GM12878 (cell line): ENCODE measurements around the gene TGFB1I1. TPM values are rescaled to one million over a fixed set of nuclear protein-coding genes. Genes with fewer than 3 reads are reported as not detected.

Experiments used
- EP300 ChIP-seq, 2 experiments: fragments of 150-350 bp in 1 of 2; IDR thresholded peaks; 2 replicates each; pipeline ENCODE4 v1.6.1; 2011 to 2012; ENCODE audit warnings: low read depth in 2 of 2, low read length in 2 of 2, borderline replicate concordance in 1 of 2, improper control_type of control experiment in 1 of 2, inconsistent platforms in 1 of 2; ENCODE audit not compliant: control insufficient read depth in 1 of 2
- PML ChIP-seq: IDR thresholded peaks from 2 replicates; pipeline ENCODE4 v1.6.1; 2012; ENCODE audit warnings: low read length, inconsistent platforms
- TARDBP ChIP-seq: IDR thresholded peaks from 2 replicates; pipeline ENCODE4 v1.6.1; 2016; ENCODE audit warnings: borderline replicate concordance
- ZNF384 ChIP-seq: IDR thresholded peaks from 2 replicates; pipeline ENCODE4 v1.6.1; 2012; ENCODE audit warnings: low read depth, mild to moderate bottlenecking, low read length, improper control_type of control experiment, borderline replicate concordance
- ZNF622 ChIP-seq: fragments of 450-650 bp; IDR thresholded peaks from 2 replicates; pipeline ENCODE4 v1.6.1; 2017; ENCODE audit warnings: mild to moderate bottlenecking, inconsistent platforms
- polyA plus RNA-seq, 11 experiments: library from polyadenylated mRNA; depleted of rRNA in 4 of 11; unstranded in 6 of 11; stranded (reverse) in 5 of 11; fragments of >200 nt; fragmentation: Nextera tagmentation in 4 of 11; fragmentation: Illumina TruSeq in 1 of 11; extraction: Ambion mirVana in 4 of 11; extraction: Trizol in 1 of 11; gene quantifications; 1 replicate in 1 of 11; 2 replicates in 10 of 11; pipeline versions ENCODE4 v1.2.1 to v1.2.3, GENCODE V29; 2011 to 2016; ENCODE audit warnings: inconsistent platforms in 2 of 11, missing spikeins in 2 of 11, low read depth in 1 of 11
- total RNA-seq, 4 experiments: library from RNA; depleted of rRNA in 3 of 4; stranded (reverse); fragments of >200 nt in 3 of 4; fragmentation: Illumina TruSeq in 1 of 4; extraction: Trizol in 1 of 4; gene quantifications; 2 replicates each; pipeline versions ENCODE4 v1.2.1 to v1.2.3, GENCODE V29; 2013 to 2021
- TF ChIP-seq, protein P1 (sequence below): fragments of 450-650 bp; IDR thresholded peaks from 2 replicates; pipeline ENCODE4 v1.6.1; 2014; ENCODE audit warnings: mild to moderate bottlenecking
- TF ChIP-seq, protein P2 (sequence below): IDR thresholded peaks from 2 replicates; pipeline ENCODE4 v1.6.1; 2012; ENCODE audit warnings: improper control_type of control experiment, low read depth, low read length; ENCODE audit not compliant: insufficient replicate concordance
- TF ChIP-seq, protein P3 (sequence below): fragments of 450-650 bp; IDR thresholded peaks from 2 replicates; pipeline ENCODE4 v1.6.1; 2017; ENCODE audit warnings: mild to moderate bottlenecking, low read depth, inconsistent platforms; ENCODE audit not compliant: poor library complexity, severe bottlenecking
- TF ChIP-seq, protein P4 (sequence below): IDR thresholded peaks from 2 replicates; pipeline ENCODE4 v1.6.1; 2011; ENCODE audit warnings: low read depth, low read length, improper control_type of control experiment, borderline replicate concordance

The TGFB1I1 gene
- total and polyA plus RNA-seq, 10 of the 15 experiments (the other 5 are each of a cell fraction or from before 2014, with no cell fraction given), result 0.13 to 2.3 (median 0.41) TPM; not detected in 2

DNA sequence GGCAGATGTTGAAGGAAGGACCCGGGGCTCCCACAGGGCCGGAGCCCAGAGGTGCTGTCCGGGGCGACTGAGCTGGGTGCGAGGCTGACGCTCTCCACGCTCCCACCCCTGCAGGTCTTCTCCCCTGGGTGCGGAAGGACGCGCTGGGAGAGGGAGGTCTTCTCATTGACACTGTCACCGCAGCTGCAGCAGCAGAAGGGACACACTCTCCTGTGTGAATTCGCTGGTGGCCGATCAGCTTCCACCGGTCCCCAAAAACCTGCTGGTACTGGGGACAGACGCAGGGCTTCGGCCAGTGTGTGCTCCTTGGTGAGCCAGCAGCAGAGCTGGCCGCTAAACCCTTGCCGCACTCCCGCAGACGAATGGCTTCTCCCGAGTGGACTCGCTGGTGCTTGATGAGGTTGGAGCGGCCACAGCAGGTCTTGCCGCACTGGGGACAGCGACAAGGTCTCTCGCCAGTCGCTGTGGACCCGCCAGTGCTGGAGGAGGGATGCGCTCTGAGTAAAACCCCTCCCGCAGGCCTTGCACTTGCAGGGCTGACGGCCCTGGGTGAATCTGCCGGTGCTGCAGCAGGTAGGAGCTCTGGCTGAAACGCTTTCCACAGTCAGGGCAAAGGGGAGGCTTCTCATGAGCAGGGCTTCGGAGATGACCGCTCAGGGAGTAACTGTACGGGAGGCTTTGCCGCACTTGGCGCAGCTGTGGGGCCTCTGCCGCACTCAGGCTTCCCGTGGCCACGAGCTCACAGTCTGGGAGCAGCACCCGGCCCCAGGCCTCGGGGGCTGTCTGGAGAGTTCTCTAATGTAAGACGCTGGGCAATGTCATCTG, 35.5 kb upstream of the TGFB1I1 start (continued):
- TF ChIP-seq, protein P1, sequence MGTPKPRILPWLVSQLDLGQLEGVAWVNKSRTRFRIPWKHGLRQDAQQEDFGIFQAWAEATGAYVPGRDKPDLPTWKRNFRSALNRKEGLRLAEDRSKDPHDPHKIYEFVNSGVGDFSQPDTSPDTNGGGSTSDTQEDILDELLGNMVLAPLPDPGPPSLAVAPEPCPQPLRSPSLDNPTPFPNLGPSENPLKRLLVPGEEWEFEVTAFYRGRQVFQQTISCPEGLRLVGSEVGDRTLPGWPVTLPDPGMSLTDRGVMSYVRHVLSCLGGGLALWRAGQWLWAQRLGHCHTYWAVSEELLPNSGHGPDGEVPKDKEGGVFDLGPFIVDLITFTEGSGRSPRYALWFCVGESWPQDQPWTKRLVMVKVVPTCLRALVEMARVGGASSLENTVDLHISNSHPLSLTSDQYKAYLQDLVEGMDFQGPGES, result no peak
- TF ChIP-seq ZNF622 (no peak), EP300 (IDR thresholded peaks at IDR 0.05; ENCODE audit: borderline replicate concordance in 1 of 2, control insufficient read depth in 1 of 2, low read depth in 2 of 2, low read length in 2 of 2) (no peak), PML (no peak), TARDBP (no peak), ZNF384 (no peak)
- TF ChIP-seq, protein P2, sequence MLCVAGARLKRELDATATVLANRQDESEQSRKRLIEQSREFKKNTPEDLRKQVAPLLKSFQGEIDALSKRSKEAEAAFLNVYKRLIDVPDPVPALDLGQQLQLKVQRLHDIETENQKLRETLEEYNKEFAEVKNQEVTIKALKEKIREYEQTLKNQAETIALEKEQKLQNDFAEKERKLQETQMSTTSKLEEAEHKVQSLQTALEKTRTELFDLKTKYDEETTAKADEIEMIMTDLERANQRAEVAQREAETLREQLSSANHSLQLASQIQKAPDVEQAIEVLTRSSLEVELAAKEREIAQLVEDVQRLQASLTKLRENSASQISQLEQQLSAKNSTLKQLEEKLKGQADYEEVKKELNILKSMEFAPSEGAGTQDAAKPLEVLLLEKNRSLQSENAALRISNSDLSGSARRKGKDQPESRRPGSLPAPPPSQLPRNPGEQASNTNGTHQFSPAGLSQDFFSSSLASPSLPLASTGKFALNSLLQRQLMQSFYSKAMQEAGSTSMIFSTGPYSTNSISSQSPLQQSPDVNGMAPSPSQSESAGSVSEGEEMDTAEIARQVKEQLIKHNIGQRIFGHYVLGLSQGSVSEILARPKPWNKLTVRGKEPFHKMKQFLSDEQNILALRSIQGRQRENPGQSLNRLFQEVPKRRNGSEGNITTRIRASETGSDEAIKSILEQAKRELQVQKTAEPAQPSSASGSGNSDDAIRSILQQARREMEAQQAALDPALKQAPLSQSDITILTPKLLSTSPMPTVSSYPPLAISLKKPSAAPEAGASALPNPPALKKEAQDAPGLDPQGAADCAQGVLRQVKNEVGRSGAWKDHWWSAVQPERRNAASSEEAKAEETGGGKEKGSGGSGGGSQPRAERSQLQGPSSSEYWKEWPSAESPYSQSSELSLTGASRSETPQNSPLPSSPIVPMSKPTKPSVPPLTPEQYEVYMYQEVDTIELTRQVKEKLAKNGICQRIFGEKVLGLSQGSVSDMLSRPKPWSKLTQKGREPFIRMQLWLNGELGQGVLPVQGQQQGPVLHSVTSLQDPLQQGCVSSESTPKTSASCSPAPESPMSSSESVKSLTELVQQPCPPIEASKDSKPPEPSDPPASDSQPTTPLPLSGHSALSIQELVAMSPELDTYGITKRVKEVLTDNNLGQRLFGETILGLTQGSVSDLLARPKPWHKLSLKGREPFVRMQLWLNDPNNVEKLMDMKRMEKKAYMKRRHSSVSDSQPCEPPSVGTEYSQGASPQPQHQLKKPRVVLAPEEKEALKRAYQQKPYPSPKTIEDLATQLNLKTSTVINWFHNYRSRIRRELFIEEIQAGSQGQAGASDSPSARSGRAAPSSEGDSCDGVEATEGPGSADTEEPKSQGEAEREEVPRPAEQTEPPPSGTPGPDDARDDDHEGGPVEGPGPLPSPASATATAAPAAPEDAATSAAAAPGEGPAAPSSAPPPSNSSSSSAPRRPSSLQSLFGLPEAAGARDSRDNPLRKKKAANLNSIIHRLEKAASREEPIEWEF, result no peak
- TF ChIP-seq, protein P3, sequence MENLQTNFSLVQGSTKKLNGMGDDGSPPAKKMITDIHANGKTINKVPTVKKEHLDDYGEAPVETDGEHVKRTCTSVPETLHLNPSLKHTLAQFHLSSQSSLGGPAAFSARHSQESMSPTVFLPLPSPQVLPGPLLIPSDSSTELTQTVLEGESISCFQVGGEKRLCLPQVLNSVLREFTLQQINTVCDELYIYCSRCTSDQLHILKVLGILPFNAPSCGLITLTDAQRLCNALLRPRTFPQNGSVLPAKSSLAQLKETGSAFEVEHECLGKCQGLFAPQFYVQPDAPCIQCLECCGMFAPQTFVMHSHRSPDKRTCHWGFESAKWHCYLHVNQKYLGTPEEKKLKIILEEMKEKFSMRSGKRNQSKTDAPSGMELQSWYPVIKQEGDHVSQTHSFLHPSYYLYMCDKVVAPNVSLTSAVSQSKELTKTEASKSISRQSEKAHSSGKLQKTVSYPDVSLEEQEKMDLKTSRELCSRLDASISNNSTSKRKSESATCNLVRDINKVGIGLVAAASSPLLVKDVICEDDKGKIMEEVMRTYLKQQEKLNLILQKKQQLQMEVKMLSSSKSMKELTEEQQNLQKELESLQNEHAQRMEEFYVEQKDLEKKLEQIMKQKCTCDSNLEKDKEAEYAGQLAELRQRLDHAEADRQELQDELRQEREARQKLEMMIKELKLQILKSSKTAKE, result no peak
- TF ChIP-seq, protein P4, sequence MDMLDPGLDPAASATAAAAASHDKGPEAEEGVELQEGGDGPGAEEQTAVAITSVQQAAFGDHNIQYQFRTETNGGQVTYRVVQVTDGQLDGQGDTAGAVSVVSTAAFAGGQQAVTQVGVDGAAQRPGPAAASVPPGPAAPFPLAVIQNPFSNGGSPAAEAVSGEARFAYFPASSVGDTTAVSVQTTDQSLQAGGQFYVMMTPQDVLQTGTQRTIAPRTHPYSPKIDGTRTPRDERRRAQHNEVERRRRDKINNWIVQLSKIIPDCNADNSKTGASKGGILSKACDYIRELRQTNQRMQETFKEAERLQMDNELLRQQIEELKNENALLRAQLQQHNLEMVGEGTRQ, result no peak
